Fibroblast of the aortic adventitia (primary cell): ENCODE results near the gene PRKG1. TPM values are rescaled to one million over a fixed set of nuclear protein-coding genes. Genes with fewer than 3 reads are reported as not detected.

Experiments
- DNase-seq: peaks from one replicate; pipeline ENCODE4 v3.0.0-alpha.2; 2010; ENCODE audit warnings: low read depth
- H3K4me3 ChIP-seq: 2 replicates; pipeline ENCODE4 v1.5.1; 2011; ENCODE audit warnings: low read depth, mild to moderate bottlenecking, control low read depth, low read length, moderate library complexity
- CTCF ChIP-seq: IDR thresholded peaks from 2 replicates; pipeline ENCODE4 v1.5.1; 2011; ENCODE audit warnings: mild to moderate bottlenecking, low read length, control low read depth, inconsistent platforms; ENCODE audit not compliant: insufficient read depth
- total RNA-seq: library from RNA; depleted of rRNA; stranded (reverse); fragments of >200 nt; gene quantifications from 2 replicates; pipeline ENCODE4 v1.2.3, GENCODE V29; 2012; ENCODE audit warnings: low replicate concordance

PRKG1 gene
- total RNA-seq, 1 donor, result 45.6 TPM

DNA sequence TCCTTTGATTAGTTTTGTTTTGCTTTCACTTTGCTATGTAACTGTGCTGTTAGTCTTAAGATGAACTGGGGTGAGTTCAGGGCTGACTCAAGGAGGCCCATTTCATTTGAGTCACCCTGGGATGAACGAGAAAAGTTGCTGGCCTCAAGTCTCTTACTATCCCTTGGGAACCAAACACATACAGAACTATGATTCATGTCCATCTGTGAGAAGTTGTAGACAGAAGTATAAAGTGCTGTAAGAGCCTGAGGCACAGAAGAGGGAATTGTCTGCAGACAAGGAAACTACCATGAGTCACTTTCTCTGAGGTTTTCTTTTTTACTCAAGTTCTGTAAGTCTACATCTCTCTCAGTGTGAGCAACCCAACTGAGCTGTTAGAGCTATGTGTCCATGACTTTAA, 805.0 kb downstream of the PRKG1 start:
- DNase-seq, result peak; percentile 99
- TF ChIP-seq CTCF, result no peak
- H3K4me3 ChIP-seq, result no peak overlapping the region

DNA sequence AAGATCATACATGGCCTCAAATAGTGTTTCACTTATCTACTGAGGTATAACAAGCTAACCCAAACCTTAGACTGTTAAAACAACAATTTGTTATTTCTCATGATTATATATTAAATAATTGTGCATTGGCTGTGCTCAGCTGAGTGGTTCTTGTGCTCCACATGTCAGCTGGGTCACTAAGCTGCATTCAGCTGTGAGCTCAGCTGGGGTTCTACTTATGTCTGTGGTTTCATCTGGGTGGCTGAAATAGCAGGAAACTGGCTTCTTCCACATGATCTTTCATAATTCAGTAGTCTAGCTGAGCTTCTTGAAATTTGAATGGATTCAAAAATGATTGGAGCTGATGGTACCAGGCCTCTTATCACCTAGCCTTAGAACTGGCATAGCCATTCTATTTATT, 806.9 kb downstream of the PRKG1 start:
- no peak overlapping the region for H3K4me3 ChIP-seq
- TF ChIP-seq CTCF, result no peak
- DNase-seq, result no peak

DNA sequence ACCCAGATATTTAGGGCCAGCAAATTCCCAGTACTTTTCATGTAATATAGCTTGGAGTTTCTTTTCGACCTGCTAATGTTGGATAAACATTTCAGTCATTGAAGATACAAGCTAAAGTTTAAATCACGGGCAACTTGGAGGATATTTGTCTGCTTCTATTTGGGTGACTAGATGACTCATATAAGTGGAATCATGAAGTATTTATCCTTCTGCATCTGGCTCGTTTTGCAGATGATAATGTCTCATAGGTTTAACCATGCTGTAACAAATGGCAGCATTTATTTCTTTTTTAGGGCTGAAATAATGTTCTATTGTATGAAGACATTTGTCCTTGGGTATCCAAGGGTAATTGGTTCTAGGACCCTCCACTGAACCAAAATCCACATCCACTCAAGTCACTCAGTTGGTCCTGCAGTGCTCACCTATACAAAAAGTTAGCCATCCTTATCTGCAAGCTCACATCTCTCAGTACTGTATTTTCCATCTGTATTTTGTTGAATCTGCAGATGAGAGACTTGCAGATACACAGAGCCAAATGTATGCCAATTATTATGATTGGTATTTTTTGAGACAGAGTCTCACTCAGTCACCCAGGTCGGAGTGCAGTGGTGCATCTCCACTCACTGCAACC, 812.3 kb downstream of the PRKG1 start:
- no peak for TF ChIP-seq CTCF
- H3K4me3 ChIP-seq, result no peak overlapping the region
- peak; percentile 77 for DNase-seq

GRCh38 chr10:51888263-51888662, 814.0 kb downstream of the PRKG1 start:
- DNase-seq, result no peak
- TF ChIP-seq CTCF, result no peak
- no peak overlapping the region for H3K4me3 ChIP-seq

- no peak for TF ChIP-seq CTCF
- DNase-seq, result no peak
- H3K4me3 ChIP-seq, result no peak overlapping the region
Measured at GRCh38 chr10:51892313-51892712, 818.0 kb downstream of the PRKG1 start.

- no peak for DNase-seq
- peak; percentile 34 for TF ChIP-seq CTCF
- no peak overlapping the region for H3K4me3 ChIP-seq
Measured at GRCh38 chr10:51892965-51893658, 818.8 kb downstream of the PRKG1 start.
